B cell (primary cell): ENCODE measurements around the gene WWC2. TPM values are rescaled to one million over a fixed set of nuclear protein-coding genes. Genes with fewer than 3 reads are reported as not detected.

ENCODE experiments used
- ATAC-seq: fragments of 200-7000 bp; cut with Tn5 transposase; one replicate; pipeline ENCODE4 v1.10.0; 2021; ENCODE audit warnings: low read depth, mild to moderate bottlenecking, moderate number of reproducible peaks, moderate library complexity
- CTCF ChIA-PET: fragments of 350-600 bp; sonication (Branson Sonifier 250); formaldehyde crosslinking; loops from one replicate; lab custom pipeline; 2021; ENCODE audit warnings: antibody characterized with exemption, inconsistent platforms; lab: Charles Lee
- POLR2A ChIA-PET: fragments of 350-600 bp; sonication (Branson Sonifier 250); formaldehyde crosslinking; loops from one replicate; lab custom pipeline; 2021; ENCODE audit warnings: antibody characterized with exemption; lab: Charles Lee
- DNase-seq: peaks from one replicate; pipeline ENCODE4 v3.0.0; 2013
- H2AFZ ChIP-seq: 2 replicates; pipeline ENCODE4 v1.6.1; 2012; ENCODE audit warnings: mild to moderate bottlenecking, low read depth, low read length; ENCODE audit not compliant: insufficient read depth, poor library complexity, severe bottlenecking
- H3K27ac ChIP-seq, 2 donors: 1 replicate in 1 of 2; 2 replicates in 1 of 2; pipeline ENCODE4 v1.5.1; 2012 to 2013; ENCODE audit warnings: low read length in 2 of 2, mild to moderate bottlenecking in 2 of 2, moderate library complexity in 1 of 2
- H3K27me3 ChIP-seq, 4 experiments: fragments of 200-600 bp in 1 of 4; sonication (generic) in 1 of 4; replicated peaks in 1 of 4; 1 replicate in 2 of 4; 2 replicates in 2 of 4; pipeline versions ENCODE4 v1.6.1 to v1.7.0; 2013 to 2016; ENCODE audit warnings: low read length in 3 of 4, mild to moderate bottlenecking in 2 of 4, mixed read lengths in 1 of 4, moderate library complexity in 1 of 4; ENCODE audit not compliant: insufficient read depth in 4 of 4, control insufficient read depth in 3 of 4; ENCODE audit errors: control extremely low read depth in 1 of 4
- H3K36me3 ChIP-seq, 2 experiments: replicated peaks in 1 of 2; 1 replicate in 1 of 2; 2 replicates in 1 of 2; pipeline versions ENCODE4 v1.6.1 to v1.7.1; 2013; ENCODE audit warnings: low read length in 1 of 2; ENCODE audit not compliant: insufficient read depth in 2 of 2, control insufficient read depth in 1 of 2; ENCODE audit errors: control extremely low read depth in 1 of 2, extremely low read depth in 1 of 2
- H3K4me1 ChIP-seq, 2 donors: fragments of 200-600 bp in 1 of 2; sonication (generic) in 1 of 2; 1 replicate in 1 of 2; 2 replicates in 1 of 2; pipeline versions ENCODE4 v1.5.1 to v1.6.1; 2013 to 2017; ENCODE audit warnings: low read length in 2 of 2; ENCODE audit not compliant: control insufficient read depth in 2 of 2, insufficient read depth in 2 of 2
- H3K4me2 ChIP-seq: replicated peaks from 2 replicates; pipeline ENCODE3; 2012; ENCODE audit warnings: mild to moderate bottlenecking, low read depth, low read length; ENCODE audit not compliant: poor library complexity, severe bottlenecking
- H3K4me3 ChIP-seq, 5 experiments: fragments of 200-600 bp in 1 of 5; sonication (generic) in 1 of 5; 1 replicate in 3 of 5; 2 replicates in 2 of 5; pipeline versions ENCODE4 v1.5.1 to v1.7.0; 2011 to 2016; ENCODE audit warnings: low read length in 4 of 5, mild to moderate bottlenecking in 4 of 5, low read depth in 2 of 5, control low read depth in 1 of 5, moderate library complexity in 1 of 5; ENCODE audit not compliant: insufficient read depth in 1 of 5; ENCODE audit errors: control extremely low read depth in 1 of 5, extremely low read depth in 1 of 5
- H3K79me2 ChIP-seq: fragments of 200-600 bp; sonication (generic); one replicate; pipeline ENCODE4 v1.6.0; 2016; ENCODE audit warnings: low read length; ENCODE audit not compliant: control insufficient read depth, insufficient read depth
- H3K9ac ChIP-seq: fragments of 200-600 bp; sonication (generic); 2 replicates; pipeline ENCODE4 v1.6.1; 2017; ENCODE audit warnings: mild to moderate bottlenecking, low read length, moderate library complexity
- H3K9me3 ChIP-seq, 3 donors: one replicate each; pipeline versions ENCODE4 v1.6.1 to v1.7.1; 2013; ENCODE audit warnings: low read length in 2 of 3; ENCODE audit not compliant: control insufficient read depth in 2 of 3, insufficient read depth in 1 of 3; ENCODE audit errors: control extremely low read depth in 1 of 3
- H4K20me1 ChIP-seq: 2 replicates; pipeline ENCODE4 v1.6.0; 2012; ENCODE audit warnings: mild to moderate bottlenecking, low read length; ENCODE audit not compliant: insufficient read depth, control insufficient read depth, poor library complexity, severe bottlenecking
- H3K27ac Mint-ChIP-seq: one replicate; pipeline ENCODE4 v1.8.0; 2021; ENCODE audit warnings: mixed read lengths
- H3K27me3 Mint-ChIP-seq: one replicate; pipeline ENCODE4 v1.8.0; 2021; ENCODE audit warnings: mixed read lengths
- H3K4me1 Mint-ChIP-seq: one replicate; pipeline ENCODE4 v1.8.0; 2021; ENCODE audit warnings: mixed read lengths
- H3K4me3 Mint-ChIP-seq: one replicate; pipeline ENCODE4 v1.8.0; 2021; ENCODE audit warnings: mixed read lengths
- H3K9me3 Mint-ChIP-seq: one replicate; pipeline ENCODE4 v1.8.0; 2022; ENCODE audit warnings: mixed read lengths; ENCODE audit not compliant: insufficient read depth
- EZH2 ChIP-seq: IDR thresholded peaks from 2 replicates; pipeline ENCODE4 v1.6.1; 2012; ENCODE audit warnings: borderline replicate concordance, low read depth, mild to moderate bottlenecking, moderate library complexity, low read length; ENCODE audit not compliant: insufficient read depth, poor library complexity, severe bottlenecking
- WGBS: methylation state at CpG from one replicate; pipeline ENCODE4 v1.1.5; 2013; ENCODE audit warnings: missing lambda C conversion rate; ENCODE audit not compliant: insufficient coverage; 5-methylcytosine and 5-hydroxymethylcytosine counted together
- intact Hi-C: fragments of 100-400 bp; cut with micrococcal nuclease; formaldehyde crosslinking; loops from one replicate; pipeline ENCODE4 v1.10.0; 2022
- polyA plus RNA-seq: library from polyadenylated mRNA; depleted of rRNA; stranded (reverse); fragments of >200 nt; gene quantifications from 2 replicates; pipeline ENCODE4 v1.2.3, GENCODE V29; 2012
- total RNA-seq, 2 donors: library from RNA; stranded (reverse); fragments of 120-200 nt in 1 of 2; gene quantifications; 1 replicate in 1 of 2; 2 replicates in 1 of 2; pipeline versions ENCODE4 v1.2.3 to v1.2.4, GENCODE V29; 2013 to 2022
- TF ChIP-seq, protein P1 (sequence below): fragments of 200-600 bp; IDR thresholded peaks from one replicate; pipeline ENCODE4 v1.8.0; 2022; ENCODE audit warnings: antibody characterized with exemption, mild to moderate bottlenecking

WWC2 gene
- total and polyA plus RNA-seq, 2 donors (not counting 1 experiment from before 2014, with no cell fraction given), result 0.07 to 0.32 TPM

DNA sequence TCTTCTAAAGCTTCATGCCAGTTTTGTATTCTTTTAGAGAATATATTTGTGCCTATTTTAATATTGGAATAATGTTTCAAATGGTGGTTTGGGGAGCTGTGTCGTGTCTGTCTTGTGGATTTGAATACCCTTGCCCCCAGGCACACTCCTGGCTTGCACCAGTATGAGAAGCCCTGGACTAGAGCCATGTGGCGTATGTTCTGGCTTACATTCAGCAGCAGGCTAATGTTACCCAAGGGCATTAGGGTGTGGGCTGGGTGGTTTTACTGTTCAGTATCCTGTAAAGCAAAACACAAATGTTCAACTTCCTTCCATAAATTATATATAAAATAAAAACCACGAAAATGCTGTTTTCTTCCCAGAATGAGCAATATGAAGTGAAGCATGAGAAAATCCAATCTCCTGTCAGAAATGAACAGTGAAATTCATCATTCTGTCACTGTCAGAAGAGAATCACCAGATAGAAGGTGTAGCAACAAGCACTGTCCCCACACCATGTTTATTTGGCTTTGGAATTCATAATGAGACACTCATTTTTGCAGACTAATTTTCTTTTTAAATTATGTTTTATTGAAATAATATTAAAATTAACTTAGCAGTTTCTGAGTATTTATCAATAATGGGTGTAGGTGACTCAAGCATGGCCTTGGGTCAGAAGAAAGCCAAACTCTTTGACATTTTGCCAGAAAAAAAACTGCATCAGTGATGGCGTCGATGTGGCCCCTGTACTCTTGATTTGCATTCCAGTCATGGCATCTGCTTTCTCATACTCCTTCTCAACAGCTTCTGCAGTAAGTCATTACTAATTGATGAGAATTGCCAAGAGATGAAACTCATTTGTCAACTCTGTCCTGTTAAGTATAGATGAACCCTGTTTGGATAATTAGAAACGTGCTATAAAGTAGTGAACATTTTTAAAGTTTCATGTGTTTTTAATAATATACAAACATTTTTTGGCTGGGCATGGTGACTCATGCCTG is 43.8 kb downstream of the WWC2 start:
- H2AFZ ChIP-seq, result no peak overlapping the region
- Mint-ChIP-seq H3K9me3 (no peaks in the 10 kb centered on the region), H3K27me3 (peaks cover 27% of the 10 kb centered on the region), H3K4me3 (no peak overlapping the region), H3K4me1 (no peaks in the 10 kb centered on the region), H3K27ac (no peak overlapping the region)
- ChIA-PET POLR2A (no interaction called here), CTCF (interaction anchor here (0.9 kb wide), 1 partner anchor 11 kb away, joined by 3 read pairs; no protein-coding TSS in a partner anchor)
- ATAC-seq (no peak), DNase-seq (no peak)
- no peaks in the 10 kb centered on the region for H4K20me1 ChIP-seq
- intact Hi-C loops, result no loop called here
- no peak overlapping the region for H3K9ac ChIP-seq
- no peak overlapping the region for H3K4me2 ChIP-seq
- no peak overlapping the region for H3K27ac ChIP-seq
- no peak overlapping the region for H3K4me3 ChIP-seq
- H3K79me2 ChIP-seq, result no peaks in the 10 kb centered on the region
- no peaks in the 10 kb centered on the region for H3K9me3 ChIP-seq
- no peaks in the 10 kb centered on the region for H3K36me3 ChIP-seq
- WGBS, result 62% methylated on average over 3 of the region's 6 CpGs
- no peak for TF ChIP-seq EZH2
- TF ChIP-seq, protein P1, sequence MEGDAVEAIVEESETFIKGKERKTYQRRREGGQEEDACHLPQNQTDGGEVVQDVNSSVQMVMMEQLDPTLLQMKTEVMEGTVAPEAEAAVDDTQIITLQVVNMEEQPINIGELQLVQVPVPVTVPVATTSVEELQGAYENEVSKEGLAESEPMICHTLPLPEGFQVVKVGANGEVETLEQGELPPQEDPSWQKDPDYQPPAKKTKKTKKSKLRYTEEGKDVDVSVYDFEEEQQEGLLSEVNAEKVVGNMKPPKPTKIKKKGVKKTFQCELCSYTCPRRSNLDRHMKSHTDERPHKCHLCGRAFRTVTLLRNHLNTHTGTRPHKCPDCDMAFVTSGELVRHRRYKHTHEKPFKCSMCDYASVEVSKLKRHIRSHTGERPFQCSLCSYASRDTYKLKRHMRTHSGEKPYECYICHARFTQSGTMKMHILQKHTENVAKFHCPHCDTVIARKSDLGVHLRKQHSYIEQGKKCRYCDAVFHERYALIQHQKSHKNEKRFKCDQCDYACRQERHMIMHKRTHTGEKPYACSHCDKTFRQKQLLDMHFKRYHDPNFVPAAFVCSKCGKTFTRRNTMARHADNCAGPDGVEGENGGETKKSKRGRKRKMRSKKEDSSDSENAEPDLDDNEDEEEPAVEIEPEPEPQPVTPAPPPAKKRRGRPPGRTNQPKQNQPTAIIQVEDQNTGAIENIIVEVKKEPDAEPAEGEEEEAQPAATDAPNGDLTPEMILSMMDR, result no peak
- H3K27me3 ChIP-seq, result no peaks in the 10 kb centered on the region
- no peaks in the 10 kb centered on the region for H3K4me1 ChIP-seq

DNA sequence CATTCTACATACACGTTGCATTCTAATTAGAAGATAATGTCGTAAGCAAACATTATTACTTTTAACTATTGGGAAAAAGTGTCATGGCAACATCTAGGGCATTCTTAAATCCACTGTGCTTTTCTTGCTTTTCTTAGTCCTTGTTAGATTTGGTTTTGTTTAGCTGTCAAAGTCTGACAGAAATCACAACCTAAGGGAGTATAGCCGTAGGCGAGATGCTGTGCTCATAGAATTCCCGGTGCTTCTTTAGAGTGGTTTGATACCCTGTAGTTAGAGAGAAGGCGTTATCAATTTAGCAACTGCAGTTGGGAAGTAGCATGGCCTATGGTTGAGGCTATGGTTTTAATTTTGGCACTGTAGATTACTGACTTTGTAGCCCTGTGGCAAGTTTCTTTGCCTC is 45.7 kb downstream of the WWC2 start:
- ChIA-PET CTCF (no interaction called here), POLR2A (no interaction called here)
- 94% methylated on average over 4 of the region's 6 CpGs for WGBS
- H3K27me3 ChIP-seq, result peaks cover 0 to 3% (median 0%) of the 10 kb centered on the region in 4 experiments
- peaks cover 23% of the 10 kb centered on the region for H3K27me3 Mint-ChIP-seq
- no peak overlapping the region for H3K4me2 ChIP-seq
- H3K4me1 Mint-ChIP-seq, result no peaks in the 10 kb centered on the region
- DNase-seq (no peak), ATAC-seq (no peak)
- H3K9ac ChIP-seq, result no peak overlapping the region
- no peak overlapping the region for H3K4me3 Mint-ChIP-seq
- no peak overlapping the region for H2AFZ ChIP-seq
- H3K9me3 Mint-ChIP-seq, result no peaks in the 10 kb centered on the region
- H4K20me1 ChIP-seq, result no peaks in the 10 kb centered on the region
- no peaks in the 10 kb centered on the region for H3K4me1 ChIP-seq
- no peak overlapping the region for H3K4me3 ChIP-seq
- no peaks in the 10 kb centered on the region for H3K36me3 ChIP-seq
- H3K79me2 ChIP-seq, result no peaks in the 10 kb centered on the region
- H3K27ac ChIP-seq, result no peak overlapping the region
- no peak overlapping the region for H3K27ac Mint-ChIP-seq
- H3K9me3 ChIP-seq, result no peaks in the 10 kb centered on the region
- intact Hi-C loops, result no loop called here
- no peak for TF ChIP-seq EZH2
- TF ChIP-seq, protein P1, result no peak
